ENCODE data around the gene TOM1L2.

DNA sequence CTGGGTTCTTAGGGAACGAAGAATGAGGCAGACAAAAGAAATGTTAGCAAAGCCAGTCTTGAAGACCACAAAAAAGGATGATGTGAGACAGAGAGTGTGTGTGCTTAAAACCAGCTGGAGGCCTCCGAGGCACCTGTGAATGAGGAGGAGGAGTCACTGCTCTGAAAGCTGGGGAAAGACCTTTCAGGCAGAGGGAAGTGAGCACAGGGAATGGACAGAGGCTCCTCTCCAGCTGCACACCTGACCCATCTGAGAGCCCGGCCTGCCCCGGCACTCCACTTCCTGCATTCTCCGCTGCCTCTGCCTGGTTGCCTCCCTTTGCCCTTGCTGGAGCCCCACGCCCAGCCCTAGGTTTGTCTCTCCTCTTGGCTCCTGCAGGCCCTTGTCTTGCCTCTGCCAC lies 80.2 kb downstream of the TOM1L2 start:
- no peak for TF ChIP-seq CREB1 (IDR thresholded peaks at IDR 0.05; ENCODE audit: low read depth)
- TF ChIP-seq NFIC (IDR thresholded peaks at IDR 0.05): no peak
- no peak for TF ChIP-seq RAD21 (IDR thresholded peaks at IDR 0.05; ENCODE audit: low read depth)
- TF ChIP-seq USF1 (IDR thresholded peaks at IDR 0.05): no peak
- no peak for TF ChIP-seq EP300 (IDR thresholded peaks at IDR 0.05; ENCODE audit: borderline replicate concordance)
- TF ChIP-seq TCF12 (IDR thresholded peaks at IDR 0.05; ENCODE audit: low read depth): no peak
- no peak for TF ChIP-seq TAF1 (IDR thresholded peaks at IDR 0.05; ENCODE audit: low read depth)
- no peak for TF ChIP-seq FOXM1 (IDR thresholded peaks at IDR 0.05; ENCODE audit: borderline replicate concordance, low read depth)
- TF ChIP-seq ZBTB7A (IDR thresholded peaks at IDR 0.05; ENCODE audit: low read depth): no peak
- TF ChIP-seq, protein P1, sequence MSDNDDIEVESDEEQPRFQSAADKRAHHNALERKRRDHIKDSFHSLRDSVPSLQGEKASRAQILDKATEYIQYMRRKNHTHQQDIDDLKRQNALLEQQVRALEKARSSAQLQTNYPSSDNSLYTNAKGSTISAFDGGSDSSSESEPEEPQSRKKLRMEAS (IDR thresholded peaks at IDR 0.05): no peak
- TF ChIP-seq CEBPB (IDR thresholded peaks at IDR 0.05): no peak
- TF ChIP-seq EGR1 (IDR thresholded peaks at IDR 0.05): no peak
- TF ChIP-seq, protein P2, sequence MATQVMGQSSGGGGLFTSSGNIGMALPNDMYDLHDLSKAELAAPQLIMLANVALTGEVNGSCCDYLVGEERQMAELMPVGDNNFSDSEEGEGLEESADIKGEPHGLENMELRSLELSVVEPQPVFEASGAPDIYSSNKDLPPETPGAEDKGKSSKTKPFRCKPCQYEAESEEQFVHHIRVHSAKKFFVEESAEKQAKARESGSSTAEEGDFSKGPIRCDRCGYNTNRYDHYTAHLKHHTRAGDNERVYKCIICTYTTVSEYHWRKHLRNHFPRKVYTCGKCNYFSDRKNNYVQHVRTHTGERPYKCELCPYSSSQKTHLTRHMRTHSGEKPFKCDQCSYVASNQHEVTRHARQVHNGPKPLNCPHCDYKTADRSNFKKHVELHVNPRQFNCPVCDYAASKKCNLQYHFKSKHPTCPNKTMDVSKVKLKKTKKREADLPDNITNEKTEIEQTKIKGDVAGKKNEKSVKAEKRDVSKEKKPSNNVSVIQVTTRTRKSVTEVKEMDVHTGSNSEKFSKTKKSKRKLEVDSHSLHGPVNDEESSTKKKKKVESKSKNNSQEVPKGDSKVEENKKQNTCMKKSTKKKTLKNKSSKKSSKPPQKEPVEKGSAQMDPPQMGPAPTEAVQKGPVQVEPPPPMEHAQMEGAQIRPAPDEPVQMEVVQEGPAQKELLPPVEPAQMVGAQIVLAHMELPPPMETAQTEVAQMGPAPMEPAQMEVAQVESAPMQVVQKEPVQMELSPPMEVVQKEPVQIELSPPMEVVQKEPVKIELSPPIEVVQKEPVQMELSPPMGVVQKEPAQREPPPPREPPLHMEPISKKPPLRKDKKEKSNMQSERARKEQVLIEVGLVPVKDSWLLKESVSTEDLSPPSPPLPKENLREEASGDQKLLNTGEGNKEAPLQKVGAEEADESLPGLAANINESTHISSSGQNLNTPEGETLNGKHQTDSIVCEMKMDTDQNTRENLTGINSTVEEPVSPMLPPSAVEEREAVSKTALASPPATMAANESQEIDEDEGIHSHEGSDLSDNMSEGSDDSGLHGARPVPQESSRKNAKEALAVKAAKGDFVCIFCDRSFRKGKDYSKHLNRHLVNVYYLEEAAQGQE (IDR thresholded peaks at IDR 0.05; ENCODE audit: low read depth): no peak

All from Ishikawa (cell line).